Measurements from ENCODE around the gene ACOT2. TPM values are rescaled to one million over a fixed set of nuclear protein-coding genes. Genes with fewer than 3 reads are reported as not detected.
"Not testable (repeated sequence)": the region's sequence is repeated elsewhere in the genome, so short reads cannot be mapped to it uniquely, and the experiment has no call there.

Gene ACOT2
- total RNA-seq, 6 donors from 2014 or later, result 24.0 to 119 (median 46.7) TPM

GRCh38 chr14:73574251-73574650, 5.2 kb downstream of the ACOT2 start:
- H3K4me3 ChIP-seq; H3K27ac ChIP-seq; ATAC-seq (ENCODE audit: low FRiP score in 2 of 2); H3K27me3 ChIP-seq; H3K9me3 ChIP-seq; DNase-seq: not testable (repeated sequence)
- WGBS, 2 donors, result 90 to 94% methylated on average over 7 of the region's 7 CpGs
- Histone ChIP-seq H3K36me3 (peaks cover 0 to 24% (median 3%) of the 10 kb centered on the region in 4 donors), H3K4me1 (peaks cover 0 to 14% (median 4%) of the 10 kb centered on the region in 4 donors)

- 86% methylated on average over 3 of the region's 3 CpGs for WGBS, 2 donors
- Histone ChIP-seq H3K36me3 (peaks cover 0 to 30% (median 3%) of the 10 kb centered on the region in 4 donors), H3K4me1 (peaks cover 0 to under 1% (median 0%) of the 10 kb centered on the region in 4 donors), H3K4me3 (no peak overlapping the region), H3K27ac (no peak overlapping the region), H3K9me3 (no peaks in the 10 kb centered on the region), H3K27me3 (no peaks in the 10 kb centered on the region)
- no peak for ATAC-seq (ENCODE audit: low FRiP score in 2 of 2)
- TF ChIP-seq POLR2A (IDR thresholded peaks at IDR 0.05) (no peak), EP300 (IDR thresholded peaks at IDR 0.05) (no peak)
- DNase-seq, result no peak
Observed at GRCh38 chr14:73576391-73576790, 7.4 kb downstream of the ACOT2 start.

- ATAC-seq (ENCODE audit: low FRiP score in 2 of 2), result peak in 1 of 2 donors; percentile 29
- not testable (repeated sequence) for H3K27ac ChIP-seq, DNase-seq, H3K4me1 ChIP-seq, H3K27me3 ChIP-seq, H3K9me3 ChIP-seq, H3K4me3 ChIP-seq
- peaks cover 0 to 30% (median 3%) of the 10 kb centered on the region in 4 donors for H3K36me3 ChIP-seq
- no CpG with 5 or more reads among the region's 2 CpGs for WGBS, 2 donors
Observed at GRCh38 chr14:73577214-73577613, 8.2 kb downstream of the ACOT2 start.

- H3K27me3 ChIP-seq, H3K9me3 ChIP-seq, H3K4me1 ChIP-seq, H3K4me3 ChIP-seq, H3K27ac ChIP-seq, DNase-seq: not testable (repeated sequence)
- peak in 1 of 2 donors; percentile 68 for ATAC-seq (ENCODE audit: low FRiP score in 2 of 2)
- H3K36me3 ChIP-seq, result peaks cover 0 to 17% (median 2%) of the 10 kb centered on the region in 4 donors
- 66 to 89% methylated on average over 5 to 11 of the region's 11 CpGs for WGBS, 2 donors
Observed at GRCh38 chr14:73582102-73582979, 13.3 kb downstream of the ACOT2 start.

- no peaks in the 10 kb centered on the region for H3K36me3 ChIP-seq
- DNase-seq (no peak), ATAC-seq (ENCODE audit: low FRiP score in 2 of 2) (no peak)
- peaks cover 3 to 17% (median 9%) of the 10 kb centered on the region in 4 donors for H3K4me1 ChIP-seq
- no peaks in the 10 kb centered on the region for H3K27me3 ChIP-seq
- TF ChIP-seq EP300 (IDR thresholded peaks at IDR 0.05) (no peak), POLR2A (IDR thresholded peaks at IDR 0.05) (no peak), CTCF (IDR thresholded peaks at IDR 0.05) (no peak), POLR2AphosphoS5 (IDR thresholded peaks at IDR 0.05) (no peak)
- H3K4me3 ChIP-seq, result no peak overlapping the region
- H3K27ac ChIP-seq, result no peak overlapping the region
- WGBS, 2 donors, result 79 to 87% methylated on average over 1 of the region's 1 CpG
- no peaks in the 10 kb centered on the region for H3K9me3 ChIP-seq
Observed at GRCh38 chr14:73588695-73589094, 19.7 kb downstream of the ACOT2 start.

- Histone ChIP-seq H3K27ac (no peak overlapping the region), H3K4me3 (no peak overlapping the region), H3K36me3 (no peaks in the 10 kb centered on the region), H3K9me3 (no peaks in the 10 kb centered on the region), H3K4me1 (peaks cover 3 to 17% (median 9%) of the 10 kb centered on the region in 4 donors), H3K27me3 (no peaks in the 10 kb centered on the region)
- DNase-seq (no peak), ATAC-seq (ENCODE audit: low FRiP score in 2 of 2) (no peak)
- TF ChIP-seq EP300 (IDR thresholded peaks at IDR 0.05), result no peak
- TF ChIP-seq CTCF (IDR thresholded peaks at IDR 0.05), result no peak
- TF ChIP-seq POLR2AphosphoS5 (IDR thresholded peaks at IDR 0.05), result no peak
- TF ChIP-seq POLR2A (IDR thresholded peaks at IDR 0.05), result no peak
- 78 to 83% methylated on average over 4 of the region's 4 CpGs for WGBS, 2 donors
Observed at GRCh38 chr14:73589116-73589515, 20.1 kb downstream of the ACOT2 start.

- H3K4me1 ChIP-seq, result peaks cover 3 to 17% (median 9%) of the 10 kb centered on the region in 4 donors
- H3K4me3 ChIP-seq; H3K27ac ChIP-seq; H3K9me3 ChIP-seq; H3K36me3 ChIP-seq; H3K27me3 ChIP-seq; ATAC-seq (ENCODE audit: low FRiP score in 2 of 2): not testable (repeated sequence)
- DNase-seq, result peak in 1 of 2 donors; percentile 72
- WGBS, 2 donors, result 95 to 98% methylated on average over 16 to 28 of the region's 32 CpGs
Observed at GRCh38 chr14:73590673-73591004, 21.6 kb downstream of the ACOT2 start.

Data from upper lobe of left lung (tissue), 6 donors.